ENCODE results near the gene RAB44.

DNA sequence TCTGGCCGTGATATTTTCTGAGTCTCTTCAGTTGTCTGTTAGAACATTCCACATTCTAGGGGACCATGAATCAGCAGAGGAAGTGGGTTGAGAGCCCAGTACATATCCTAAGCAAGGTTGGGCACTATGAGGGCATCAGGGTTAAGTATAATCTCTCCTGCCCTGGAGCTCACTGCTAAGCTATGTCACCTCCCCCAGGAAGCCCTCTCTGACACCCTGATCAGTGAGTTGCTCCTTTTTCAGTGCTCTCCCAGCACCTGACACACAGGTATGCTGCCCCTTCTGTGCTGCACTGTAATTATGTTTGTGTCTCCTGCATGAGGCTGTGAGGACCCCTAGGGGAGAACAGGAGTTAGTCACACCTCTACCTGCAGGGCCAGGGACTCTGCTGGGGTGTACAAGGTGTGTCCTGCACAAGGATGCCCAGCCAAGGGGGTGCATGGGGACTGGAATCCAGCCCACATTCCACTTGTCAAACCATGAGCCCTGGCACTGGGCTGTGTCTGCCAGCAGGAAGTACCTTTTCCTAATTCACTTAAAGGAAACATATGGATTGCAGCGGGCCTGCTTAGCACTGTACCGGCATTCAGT, 3.9 kb downstream of the RAB44 start:
- TF ChIP-seq, protein P1, sequence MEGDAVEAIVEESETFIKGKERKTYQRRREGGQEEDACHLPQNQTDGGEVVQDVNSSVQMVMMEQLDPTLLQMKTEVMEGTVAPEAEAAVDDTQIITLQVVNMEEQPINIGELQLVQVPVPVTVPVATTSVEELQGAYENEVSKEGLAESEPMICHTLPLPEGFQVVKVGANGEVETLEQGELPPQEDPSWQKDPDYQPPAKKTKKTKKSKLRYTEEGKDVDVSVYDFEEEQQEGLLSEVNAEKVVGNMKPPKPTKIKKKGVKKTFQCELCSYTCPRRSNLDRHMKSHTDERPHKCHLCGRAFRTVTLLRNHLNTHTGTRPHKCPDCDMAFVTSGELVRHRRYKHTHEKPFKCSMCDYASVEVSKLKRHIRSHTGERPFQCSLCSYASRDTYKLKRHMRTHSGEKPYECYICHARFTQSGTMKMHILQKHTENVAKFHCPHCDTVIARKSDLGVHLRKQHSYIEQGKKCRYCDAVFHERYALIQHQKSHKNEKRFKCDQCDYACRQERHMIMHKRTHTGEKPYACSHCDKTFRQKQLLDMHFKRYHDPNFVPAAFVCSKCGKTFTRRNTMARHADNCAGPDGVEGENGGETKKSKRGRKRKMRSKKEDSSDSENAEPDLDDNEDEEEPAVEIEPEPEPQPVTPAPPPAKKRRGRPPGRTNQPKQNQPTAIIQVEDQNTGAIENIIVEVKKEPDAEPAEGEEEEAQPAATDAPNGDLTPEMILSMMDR (IDR thresholded peaks at IDR 0.05), result no peak
- TF ChIP-seq POLR2A (IDR thresholded peaks at IDR 0.05), result no peak

Data from adrenal gland (tissue), 5 donors.